GM21737 (cell line): ENCODE data around the gene IHH.

ENCODE experiments used
- ATAC-seq: cut with Tn5 transposase; IDR thresholded peaks from one replicate; pipeline ENCODE4 v1.9.1; 2021; ENCODE audit warnings: mild to moderate bottlenecking, moderate library complexity; ENCODE audit not compliant: unreplicated experiment

The IHH gene

DNA sequence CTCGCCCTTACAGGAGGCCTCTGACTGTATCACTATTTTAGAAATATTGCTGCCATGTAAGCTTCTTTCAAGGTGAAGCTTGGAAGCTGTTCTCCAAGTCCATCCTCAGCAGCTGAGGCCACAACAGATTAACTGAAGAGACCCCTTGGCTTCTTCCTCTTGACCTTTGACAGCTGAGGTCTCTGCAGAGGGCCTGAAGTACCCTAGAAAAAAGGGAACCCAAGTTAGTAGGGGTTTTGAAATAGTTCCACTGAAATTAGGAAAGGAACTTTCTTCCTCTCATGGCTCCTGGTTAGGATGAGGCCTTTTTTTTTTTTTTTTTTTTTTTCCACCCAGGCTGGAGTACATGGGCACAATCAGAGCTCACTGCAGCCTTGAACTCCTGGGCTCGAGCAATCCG, 15.5 kb upstream of the IHH start:
- no peak for ATAC-seq

DNA sequence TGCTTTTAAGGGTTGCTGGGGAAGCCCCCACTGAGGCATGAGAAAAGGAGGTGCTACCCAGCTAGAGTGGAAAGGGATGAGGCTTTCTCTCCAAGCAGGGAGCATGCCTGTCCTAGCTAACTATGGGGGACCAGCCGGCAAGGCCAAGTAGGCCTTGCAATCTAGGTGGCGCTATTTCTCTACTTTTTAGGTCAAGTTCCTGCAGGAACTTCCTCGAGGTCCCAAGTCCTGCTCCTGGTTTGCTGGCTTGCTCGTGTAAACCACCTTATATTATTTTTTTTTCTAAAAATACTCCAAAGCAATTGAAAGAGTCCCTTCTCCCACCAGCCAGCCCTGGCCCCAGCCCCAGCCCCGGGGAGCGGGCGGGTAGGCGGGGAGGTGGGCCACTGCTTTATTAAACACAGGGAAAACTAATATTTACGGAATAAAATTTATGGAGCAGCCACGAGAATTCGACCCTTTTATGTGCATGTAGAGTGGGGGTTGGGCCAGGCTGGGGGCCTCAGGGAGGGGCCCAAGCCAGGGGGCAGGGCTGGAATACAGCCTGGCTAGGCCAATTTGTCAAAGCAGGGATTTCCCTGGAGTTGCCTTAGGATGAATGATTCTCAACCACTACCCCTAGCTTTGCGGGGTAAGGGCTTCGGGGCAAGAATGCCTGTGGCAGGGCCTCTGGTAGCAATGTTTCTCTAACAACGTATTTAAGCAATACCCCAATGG, 12.8 kb upstream of the IHH start:
- no peak for ATAC-seq

DNA sequence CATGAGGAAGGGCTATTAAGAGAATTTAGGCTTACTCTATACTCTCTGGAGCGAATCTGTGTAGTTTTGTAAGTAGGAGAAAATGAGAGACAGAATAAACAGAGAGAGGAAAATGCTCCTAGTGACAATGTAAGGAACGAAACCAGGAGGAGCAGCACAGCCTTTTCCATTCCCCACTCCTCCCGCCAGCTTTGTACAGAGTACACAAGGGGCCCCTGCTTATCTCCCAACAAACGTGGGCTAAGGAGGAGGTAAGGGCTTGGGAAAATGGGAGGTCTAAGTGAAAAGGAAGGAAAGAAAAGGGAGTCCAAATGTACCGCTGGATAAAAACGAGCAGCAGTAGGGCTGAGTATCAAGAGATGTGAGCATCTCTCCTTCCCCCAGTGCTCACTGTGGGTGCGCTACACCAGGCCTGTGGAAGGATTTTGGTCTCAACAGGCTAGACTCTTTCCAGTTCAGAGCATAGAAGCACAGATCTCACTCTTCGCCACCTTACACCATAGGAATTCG, 12.1 kb upstream of the IHH start:
- no peak for ATAC-seq

DNA sequence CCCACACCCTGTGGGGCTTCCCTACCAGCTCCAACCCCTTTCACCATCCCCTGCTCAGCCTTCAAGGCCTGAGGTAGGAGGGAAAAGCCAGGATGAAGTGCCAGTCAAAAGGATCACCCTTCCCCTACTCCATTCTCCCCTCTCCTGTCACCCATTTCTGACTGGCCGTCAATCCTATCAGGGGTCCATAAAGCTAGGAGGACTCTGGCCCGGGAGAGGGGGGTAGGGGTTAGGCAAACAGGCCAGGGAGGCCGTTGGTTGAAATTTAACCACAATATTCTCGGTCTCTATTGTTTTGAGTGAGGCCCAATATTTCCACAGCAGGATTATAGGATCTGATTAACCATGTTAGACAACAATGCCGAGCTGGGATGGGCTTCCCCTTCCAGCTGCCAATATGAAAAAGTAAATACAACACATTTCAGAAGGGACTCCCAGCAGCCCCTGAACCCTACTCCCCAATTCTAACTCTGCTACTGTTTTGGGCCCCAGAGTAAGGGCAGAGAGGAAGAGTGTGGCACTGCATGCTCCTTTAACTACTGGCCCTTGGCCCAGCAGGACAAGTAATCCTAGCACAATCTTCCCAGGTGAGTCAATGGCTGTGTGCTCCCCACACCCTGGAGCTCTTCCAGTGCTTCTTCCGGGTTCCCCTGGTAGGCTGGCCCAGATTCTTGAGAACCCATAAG, 10.6 kb upstream of the IHH start:
- ATAC-seq, result no peak

DNA sequence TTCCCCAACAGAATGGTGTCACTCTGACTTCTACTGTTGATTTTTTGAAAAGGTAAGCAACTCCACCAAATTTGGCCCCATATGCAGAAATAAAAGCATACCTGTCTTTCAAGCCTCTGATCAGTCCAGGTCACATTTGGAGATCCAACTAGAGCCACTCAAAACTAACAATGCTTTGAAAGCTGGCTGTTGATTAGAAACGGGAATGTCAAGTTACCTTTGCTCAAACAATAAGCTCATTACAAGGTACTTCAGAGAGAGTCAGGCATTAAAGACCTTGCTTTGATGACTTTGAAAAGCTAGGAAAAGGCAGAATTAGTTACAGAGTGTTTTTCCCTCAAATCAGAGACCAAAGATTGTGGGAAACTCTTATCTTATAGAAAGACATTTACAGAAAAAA, 4.8 kb upstream of the IHH start:
- no peak for ATAC-seq

DNA sequence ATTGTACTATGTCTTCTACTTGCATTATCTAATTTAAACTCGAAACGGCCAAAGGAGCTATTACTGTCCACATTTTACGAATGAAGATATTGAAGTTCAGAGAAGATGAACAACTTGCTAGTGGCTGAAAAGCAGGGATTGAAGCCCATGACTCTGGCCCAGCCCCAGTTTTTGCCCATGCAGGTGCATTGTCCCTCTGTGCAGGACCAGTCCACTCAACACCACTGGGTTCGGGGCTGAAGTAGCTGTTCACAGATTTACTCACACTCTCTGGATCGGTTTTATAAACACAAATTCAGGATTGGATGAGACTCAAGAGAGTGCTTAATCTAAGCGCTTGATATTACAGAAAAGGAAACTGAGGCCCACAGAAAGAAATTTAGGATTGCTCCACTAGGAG, 1.4 kb upstream of the IHH start:
- ATAC-seq, result no peak

DNA sequence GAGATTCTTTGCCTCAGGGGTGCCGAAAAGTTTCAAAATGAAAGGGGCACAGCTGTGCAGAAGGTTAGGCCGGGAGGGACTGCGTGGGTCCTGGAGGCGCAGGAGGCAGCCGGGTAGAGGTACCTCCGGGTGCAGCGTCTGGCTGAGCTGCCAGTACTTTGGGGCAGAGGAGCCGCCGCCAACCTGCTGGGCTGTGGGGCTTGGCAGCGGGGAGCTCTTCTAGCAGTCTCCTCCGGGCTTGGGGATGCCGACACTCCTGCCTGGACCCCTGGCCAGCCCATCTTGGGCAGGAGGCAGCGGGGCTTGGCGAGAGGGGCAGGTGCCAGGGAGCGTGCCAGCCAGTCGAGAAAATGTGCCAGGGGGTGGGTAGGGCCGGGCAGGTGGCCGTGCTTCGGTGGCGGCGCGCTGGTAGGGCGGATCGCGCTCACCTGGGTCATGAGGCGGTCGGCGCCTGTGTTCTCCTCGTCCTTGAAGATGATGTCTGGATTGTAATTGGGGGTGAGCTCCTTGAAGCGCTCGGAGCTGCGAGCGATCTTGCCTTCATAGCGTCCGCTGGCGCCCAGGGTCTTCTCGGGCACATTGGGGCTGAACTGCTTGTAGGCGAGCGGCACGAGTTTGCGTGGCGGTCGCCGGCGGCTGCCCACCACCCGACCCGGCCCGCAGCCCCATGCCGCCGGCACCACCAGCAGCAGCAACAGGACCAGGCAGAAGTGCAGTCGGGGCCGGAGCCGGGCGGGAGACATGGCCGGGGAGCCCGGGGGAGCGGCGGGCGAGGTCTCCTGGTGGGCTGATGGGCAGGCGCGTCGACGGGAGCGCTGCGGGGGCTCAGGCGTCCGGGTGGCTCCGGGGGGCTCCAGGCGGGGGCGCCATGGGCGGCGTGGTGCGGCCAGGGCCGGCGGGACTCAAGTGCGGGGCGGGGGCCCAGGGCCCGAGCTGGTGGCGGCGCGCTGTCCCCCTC, 717 bp downstream of the IHH start:
- ATAC-seq, result no peak

DNA sequence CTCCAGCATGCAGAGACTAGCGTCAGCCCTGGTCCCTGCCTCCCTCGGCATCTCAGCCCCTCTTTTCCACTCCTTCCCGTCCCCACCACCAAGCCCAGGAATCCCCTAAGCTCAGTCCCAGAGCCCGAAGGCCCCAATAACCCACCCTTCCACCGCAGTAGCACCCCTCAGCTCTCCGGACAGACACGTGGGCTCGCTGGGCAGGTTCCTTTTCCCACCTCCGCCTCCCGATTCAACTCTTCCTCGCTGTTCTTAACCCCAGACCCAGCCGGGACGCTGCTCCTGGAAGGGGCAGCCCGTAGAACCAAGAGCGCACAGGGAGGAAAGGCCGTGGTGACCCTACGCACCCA, 1.4 kb downstream of the IHH start:
- no peak for ATAC-seq

DNA sequence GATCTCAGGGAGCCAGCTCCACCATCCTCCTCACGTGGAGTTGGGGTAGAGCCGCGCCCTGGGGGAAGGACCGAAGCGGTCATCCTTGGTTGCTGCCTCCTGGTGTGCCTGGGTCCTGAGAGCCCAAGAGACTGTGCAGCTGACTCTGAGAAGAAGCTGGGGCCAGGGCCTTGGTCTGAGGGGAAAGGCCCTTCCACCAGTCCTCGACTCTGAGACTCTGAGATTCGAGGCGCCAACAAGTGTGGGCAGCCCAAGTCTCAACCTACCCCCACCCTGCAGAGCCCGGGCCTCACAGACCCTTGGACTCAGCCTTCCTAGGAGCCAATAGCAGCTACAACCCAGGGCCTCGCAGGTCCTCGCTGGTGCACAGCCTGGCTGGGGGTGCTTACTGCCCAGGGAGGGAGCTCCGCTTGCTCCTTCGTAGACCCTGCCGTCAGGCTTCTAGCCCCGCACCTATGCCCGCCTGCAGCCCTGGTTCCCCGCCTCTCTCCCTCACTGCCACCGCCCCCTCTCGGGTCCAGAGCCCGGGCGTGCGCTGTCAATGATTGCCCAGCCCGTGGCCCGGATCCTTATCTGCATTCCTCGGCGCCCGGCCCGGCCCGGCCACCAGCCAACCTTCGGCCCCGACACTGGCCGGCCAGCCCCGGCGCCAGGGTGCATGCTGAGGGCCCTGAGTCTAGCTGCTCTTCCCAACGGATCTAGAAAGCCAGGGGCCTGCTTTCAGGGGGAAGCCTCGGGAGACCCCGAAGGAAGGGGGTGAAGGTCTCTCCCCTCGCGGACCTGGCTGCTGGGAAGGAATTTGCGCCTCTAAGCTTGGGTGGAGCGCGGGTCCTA, 2.0 kb downstream of the IHH start:
- no peak for ATAC-seq

DNA sequence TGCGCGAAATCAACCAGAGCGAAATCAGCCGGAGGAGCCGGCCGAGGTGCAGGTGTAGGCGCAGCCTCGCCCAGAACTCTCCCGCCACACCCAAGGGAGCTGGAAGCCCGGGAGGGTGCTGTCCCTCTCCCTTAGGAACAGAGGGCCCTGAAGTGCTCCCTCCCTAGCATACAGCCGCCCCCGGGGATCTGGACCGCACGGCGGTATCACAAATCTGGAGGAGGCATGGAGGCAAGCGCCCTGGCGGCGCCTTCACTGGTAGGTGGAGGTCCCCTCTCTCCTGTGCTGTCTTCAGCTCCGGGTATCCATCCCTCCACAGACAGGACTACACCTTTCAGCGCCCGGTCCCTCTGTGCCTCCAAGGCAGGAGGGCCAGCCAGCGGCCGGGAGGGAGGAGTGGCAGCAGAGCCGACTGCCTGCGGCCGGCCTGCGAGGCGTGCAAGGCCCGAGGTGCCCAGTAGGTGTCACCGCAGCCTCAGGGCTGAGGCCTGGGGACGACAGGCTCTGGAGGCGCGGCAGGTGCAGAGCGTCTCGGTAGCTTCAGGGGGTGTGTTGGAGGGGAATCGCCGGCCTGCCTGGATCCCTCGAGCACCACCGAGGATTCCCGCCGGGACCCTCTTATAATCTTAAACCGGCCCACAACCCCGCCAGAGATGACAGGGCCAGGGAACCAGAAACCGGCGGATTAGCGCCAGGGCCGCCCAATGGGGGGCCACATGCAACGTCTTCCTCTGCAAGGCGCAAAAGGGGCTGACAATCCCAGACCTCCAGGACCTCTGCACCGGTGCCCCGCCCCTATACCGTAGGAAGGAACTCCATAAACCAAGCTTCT, 2.8 kb downstream of the IHH start:
- peak; percentile 91 for ATAC-seq

DNA sequence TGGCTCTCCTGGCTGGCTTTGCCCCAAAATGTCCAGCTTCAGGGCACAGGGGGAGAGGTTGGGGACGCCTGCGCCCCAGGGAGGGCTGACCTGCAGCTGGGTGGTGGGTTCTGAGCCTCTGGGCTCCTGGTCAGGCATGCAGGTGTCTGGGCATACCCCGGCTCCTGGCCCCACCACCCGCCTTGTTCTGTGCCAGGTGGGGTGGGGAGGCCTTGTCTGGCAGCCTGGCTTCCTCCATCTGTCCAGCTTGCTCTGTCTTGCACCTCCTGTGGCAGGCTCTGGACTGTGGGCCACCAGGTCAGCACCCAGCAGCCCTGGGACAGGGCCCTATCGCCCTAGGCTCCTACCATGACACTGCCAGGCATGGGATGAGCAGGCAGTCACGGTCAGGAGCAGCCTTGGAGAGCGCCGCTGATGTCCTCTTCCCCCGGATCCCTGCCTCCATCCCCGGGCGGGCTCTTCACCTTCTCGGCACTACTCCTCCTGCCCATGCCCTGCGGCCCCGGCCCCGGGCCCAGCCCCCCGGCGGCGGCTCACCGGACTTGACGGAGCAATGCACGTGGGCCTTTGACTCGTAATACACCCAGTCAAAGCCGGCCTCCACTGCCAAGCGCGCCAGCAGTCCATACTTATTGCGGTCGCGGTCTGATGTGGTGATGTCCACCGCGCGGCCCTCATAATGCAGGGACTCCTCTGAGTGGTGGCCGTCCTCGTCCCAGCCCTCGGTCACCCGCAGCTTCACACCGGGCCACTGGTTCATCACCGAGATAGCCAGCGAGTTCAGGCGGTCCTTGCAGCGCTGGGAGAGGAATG, 3.6 kb downstream of the IHH start:
- no peak for ATAC-seq

DNA sequence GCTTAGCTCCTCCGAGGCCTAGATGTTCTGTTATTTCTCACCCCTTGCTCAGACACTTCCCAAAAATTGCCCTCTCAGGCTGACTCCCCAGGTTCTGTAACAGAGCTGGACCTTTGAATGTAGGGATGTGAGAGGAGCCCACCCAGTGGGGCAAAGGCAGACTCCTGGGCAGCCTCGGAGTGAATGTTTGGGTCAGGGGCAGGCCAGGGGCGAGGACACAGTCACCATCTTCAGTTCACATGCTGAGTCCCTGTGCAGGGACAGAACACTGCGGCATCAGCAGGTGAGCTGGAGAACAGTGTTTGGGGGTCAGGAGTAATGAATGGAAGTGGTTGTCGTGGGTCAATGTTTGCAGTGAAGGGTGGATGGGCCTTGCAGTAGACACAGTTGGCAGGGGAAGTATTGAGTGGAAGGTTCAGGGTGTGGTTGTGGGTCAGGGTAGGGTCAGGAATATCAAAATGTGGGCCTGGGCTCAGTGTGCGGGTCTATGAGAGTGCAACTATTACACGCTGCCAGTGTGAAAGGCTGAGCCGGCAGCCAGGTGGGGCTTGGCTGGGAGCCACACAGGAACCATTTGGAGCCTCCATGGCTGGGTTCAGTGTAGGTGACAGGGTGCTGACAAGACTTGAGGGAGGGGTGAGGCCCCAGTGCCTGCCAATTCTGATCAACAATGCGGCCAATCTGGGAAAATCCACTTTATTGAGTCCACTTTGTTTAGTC, 4.4 kb downstream of the IHH start:
- no peak for ATAC-seq

DNA sequence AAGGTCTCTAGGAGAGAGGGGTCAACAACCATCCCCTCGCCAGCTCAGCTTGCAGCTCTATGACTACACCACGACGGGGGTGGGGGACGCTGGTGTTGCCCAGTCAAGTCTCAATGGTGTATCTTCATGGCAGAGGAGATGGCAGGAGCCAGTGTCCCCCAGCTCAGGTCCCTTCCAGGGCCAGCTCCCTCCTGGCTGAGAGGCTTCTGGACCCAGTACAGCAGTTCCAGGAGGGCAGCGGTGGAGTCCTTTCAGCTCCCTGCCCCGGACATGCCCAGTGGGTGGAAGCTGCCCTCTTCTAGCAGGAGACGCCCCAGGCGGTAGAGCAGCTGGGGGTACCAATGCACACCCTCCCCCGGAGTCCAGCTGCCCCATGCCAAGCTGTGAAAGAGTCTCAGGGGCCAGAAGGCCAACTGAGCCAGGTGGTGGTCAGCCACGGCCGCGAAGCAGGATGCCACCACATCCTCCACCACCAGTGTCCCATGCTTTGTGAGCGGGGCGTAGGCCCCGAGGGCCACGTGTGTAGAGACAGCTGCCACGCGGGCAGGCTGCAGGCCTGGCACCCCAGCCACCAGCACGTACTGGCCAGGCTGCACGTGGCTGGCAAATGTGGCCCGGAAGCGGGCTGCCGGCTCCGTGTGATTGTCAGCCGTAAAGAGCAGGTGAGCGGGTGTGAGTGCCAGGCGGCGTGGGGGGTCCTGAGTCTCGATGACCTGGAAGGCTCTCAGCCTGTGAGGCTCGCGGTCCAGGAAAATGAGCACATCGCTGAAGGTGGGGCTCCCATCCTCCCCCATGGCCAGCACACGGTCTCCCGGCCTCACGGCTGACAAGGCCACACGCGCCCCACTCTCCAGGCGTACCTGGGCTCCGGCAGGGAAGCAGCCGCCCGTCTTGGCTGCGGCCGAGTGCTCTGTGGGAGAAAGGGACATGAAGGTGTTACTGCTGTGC, 5.5 kb downstream of the IHH start:
- ATAC-seq, result no peak

DNA sequence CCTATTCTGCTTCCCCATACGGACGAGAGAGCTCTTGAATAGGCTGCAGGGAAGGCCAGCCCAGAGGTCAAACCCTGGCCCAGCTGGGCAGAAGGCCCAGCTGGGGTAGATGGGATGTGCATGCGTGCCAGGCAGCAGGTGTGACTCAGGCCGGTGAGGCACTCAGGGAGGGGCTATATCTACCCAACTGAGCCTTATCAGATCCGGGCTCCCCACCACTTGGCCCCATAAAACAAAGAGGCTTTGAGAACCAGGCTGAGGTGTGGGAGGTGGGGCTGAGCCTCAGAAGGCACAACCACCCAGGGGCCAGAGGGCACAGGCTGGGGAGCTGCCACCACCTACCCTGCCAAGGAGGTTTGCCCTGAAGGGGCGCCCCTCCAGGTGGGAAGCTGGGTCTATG, 11.4 kb downstream of the IHH start:
- ATAC-seq, result no peak

DNA sequence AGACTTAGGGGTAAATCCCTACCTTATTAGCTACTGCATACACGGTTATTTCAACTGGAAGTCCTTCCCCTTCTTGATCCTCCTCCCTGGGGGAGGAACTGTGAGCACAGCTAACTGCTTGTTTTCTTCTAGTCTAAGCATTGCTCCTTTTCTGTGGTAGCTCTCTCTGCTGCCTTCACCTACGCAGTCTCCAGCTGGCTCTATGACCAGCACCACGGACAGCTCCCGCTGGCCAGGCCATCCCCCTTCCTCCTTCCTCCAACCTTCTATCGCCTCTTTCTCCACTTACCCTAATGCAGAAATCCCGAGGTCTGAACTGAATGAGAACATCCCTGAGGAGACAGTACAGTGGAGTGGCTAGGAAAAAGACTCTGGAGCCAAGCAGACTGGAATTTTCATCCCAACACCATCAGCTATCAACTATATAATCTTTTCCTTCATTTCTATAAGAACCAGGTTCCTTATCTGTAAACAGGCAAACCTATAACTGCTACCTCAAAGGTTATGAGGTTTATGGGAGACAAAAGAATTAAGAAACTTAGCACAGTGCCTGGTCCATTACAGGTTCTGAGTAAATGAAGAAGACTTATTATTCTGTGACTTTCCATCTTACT, 14.7 kb downstream of the IHH start:
- ATAC-seq, result no peak

DNA sequence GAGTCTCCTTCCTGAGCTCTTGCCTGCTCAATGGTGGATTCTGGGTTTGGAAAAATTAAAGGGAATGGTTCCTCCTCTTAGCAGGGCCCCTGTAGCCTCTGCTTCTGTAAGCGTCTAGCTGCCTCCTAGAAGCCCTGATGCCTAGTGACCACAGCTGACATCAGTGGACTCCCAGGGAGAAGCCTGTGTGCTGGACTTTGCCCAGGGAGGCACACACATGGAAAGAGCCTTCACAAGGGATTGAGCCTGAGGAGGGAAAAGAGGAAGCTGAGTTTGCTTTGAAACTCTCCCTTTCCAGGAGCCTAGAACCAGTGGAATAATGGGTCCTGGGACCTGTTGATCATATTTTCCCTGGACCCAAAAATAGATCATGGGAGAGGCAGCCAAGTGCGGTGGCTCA, 18.0 kb downstream of the IHH start:
- no peak for ATAC-seq

DNA sequence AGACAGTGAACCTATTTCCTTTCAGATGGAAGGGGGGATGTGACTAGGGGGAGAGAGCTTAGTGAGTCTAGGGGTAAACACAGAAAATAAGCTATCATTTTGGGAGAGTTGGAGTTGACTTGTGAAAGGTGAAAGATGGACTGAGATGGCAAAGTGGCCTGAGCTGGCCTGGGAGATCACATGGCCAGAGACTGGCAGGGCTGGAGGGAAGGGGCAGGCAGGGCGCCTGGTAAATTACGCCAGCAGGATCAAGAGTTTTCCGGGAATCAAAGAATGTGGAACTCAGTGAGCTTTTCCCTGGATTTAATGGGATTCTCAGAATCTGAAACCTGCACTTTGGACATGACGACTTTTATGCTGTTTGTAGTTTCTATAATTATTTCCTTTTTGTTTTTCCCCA, 18.6 kb downstream of the IHH start:
- ATAC-seq, result no peak
